HG03025 (cell line): Measurements from ENCODE around the gene FER.
"Not testable (repeated sequence)": the region's sequence is repeated elsewhere in the genome, so short reads cannot be mapped to it uniquely, and the experiment has no call there.

ENCODE experiments used
- ATAC-seq: cut with Tn5 transposase; IDR thresholded peaks from one replicate; pipeline ENCODE4 v1.9.1; 2021; ENCODE audit warnings: mild to moderate bottlenecking, moderate library complexity; ENCODE audit not compliant: unreplicated experiment, low FRiP score

FER gene

DNA sequence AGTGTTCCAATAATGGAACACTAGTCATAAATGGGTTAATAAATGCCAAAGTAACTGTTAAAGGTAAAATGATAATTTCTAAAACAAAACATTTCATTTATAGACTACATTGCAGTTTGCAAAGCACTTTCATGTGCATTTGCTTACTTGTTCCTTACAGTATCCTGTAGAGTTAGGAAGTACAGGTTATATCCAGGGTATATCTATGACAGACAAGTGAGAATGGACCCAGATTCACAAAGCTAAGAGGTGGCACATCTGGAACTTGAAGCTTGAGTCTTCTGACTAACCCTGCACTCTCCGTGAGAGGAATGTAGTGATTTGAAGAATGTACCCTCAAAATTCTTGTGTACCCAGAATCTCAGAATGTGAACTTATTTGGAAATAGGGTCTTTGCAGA, 121.4 kb downstream of the FER start:
- no peak for ATAC-seq

DNA sequence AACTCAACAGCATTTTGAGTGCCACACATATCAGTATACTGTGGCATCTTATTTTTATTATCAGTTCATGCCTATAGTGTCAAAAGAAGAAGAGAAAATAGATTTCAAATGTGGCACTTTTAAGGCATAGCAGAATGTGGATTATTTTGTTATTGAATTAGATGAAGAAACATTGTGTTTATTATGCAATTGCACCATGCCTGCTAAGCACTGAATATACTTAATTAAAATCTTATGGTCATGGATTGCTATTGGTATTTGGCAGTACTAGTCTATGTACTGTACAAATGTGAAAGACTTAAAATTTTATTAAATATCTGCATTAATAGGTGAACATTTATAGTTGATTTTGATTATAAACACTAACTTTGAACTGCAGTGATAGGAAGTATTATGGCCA, 128.8 kb downstream of the FER start:
- ATAC-seq, result no peak

DNA sequence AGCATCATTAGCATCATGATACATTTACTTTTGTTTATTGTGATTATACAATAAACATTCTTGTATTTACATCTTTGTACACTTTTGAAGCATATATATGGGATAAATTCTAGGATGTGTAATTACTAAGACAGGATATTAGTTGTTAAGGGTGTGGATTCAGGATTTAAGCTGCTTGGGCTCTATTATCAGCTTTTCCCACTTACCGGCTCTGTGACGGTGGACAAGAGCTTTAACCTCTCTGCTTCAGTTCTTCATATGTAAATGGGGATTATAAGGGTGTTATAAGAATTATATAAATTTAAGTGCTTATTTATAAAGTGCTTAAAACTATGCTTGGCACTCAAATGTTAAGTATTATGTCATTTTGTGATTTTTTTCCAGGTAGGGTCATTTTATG, 131.1 kb downstream of the FER start:
- no peak for ATAC-seq

DNA sequence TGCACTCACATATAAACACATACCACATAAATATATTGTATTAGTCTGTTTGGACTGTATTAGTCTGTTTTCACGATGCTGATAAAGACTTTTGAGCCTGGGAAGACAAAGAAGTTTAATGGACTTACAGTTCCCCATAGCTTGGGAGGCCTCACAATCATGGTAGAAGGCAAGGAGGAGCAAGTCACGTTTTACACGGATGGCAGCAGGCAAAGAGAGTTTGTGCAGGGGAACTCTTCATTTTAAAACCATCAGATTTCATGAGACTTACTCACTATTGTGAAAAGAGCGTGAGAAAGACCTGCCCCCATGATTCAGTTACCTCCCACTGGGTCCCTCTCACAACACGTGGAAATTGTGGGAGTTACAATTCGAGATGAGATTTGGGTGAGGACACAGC, 133.4 kb downstream of the FER start:
- no peak for ATAC-seq

DNA sequence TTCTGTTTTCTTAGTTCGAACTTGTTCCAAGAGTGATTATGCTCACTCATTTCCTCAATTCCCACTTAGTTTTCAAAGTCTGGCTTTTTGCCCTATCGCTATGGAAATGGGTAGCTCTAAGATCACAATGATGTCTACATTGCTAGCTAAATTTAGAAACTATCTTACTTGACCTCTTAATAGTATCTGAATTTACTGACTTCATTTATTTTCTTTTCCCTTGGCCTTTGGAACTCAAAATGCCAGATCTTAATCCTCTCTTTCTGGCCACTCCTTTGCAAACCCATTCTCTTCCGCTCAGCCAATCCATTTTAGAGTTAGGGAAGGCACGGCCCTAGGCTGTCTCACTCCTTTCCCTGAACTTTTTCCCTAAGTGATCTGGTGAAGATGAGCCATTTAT, 137.0 kb downstream of the FER start:
- no peak for ATAC-seq

- ATAC-seq, result no peak
These were observed 150.6 kb downstream of the FER start for GRCh38 chr5:108898257-108898656.

- no peak for ATAC-seq
These were observed 151.0 kb downstream of the FER start for GRCh38 chr5:108898707-108899106.

- ATAC-seq, result not testable (repeated sequence)
These were observed 151.5 kb downstream of the FER start for GRCh38 chr5:108899244-108899643.

DNA sequence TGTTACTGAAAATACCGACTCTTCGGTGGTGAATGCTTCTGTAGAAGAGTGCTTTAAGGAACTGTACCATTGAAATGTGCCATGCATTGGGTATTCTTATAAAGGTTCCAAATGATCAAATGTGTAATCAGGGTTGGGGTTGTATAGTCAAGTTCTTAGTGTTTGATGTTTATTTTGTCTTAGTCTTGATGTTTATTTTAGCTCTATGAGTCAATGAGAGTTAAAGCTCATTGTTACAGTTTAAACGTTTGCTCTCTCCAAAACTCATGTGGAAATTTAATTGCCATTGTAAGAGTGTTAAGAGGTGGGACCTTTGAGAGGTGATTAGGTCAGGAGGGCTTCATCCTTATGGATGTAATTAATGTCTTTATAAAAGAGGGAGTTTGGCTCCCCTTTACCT, 153.0 kb downstream of the FER start:
- no peak for ATAC-seq

GRCh38 chr5:108905805-108906204, 158.1 kb downstream of the FER start:
- ATAC-seq, result no peak

DNA sequence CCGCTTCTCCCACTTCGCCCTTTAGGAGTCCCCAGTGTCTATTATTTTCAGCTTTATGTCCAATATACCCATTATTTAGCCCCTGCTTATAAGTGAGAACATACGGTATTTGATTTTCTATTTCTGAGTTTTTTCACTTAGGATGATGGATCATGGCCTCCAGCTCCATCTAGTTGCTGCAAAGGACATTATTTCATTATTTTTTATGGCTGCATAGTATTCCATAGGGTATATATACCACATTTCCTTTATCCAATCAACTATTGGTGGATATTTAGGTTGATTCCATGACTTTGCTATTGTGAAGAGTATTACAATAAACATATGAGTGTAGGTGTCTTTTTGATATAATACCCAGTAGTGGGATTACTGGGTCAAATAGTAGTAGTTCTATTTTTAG, 162.9 kb downstream of the FER start:
- ATAC-seq, result no peak

- ATAC-seq, result no peak
These were observed 163.4 kb downstream of the FER start for GRCh38 chr5:108911055-108911454.

DNA sequence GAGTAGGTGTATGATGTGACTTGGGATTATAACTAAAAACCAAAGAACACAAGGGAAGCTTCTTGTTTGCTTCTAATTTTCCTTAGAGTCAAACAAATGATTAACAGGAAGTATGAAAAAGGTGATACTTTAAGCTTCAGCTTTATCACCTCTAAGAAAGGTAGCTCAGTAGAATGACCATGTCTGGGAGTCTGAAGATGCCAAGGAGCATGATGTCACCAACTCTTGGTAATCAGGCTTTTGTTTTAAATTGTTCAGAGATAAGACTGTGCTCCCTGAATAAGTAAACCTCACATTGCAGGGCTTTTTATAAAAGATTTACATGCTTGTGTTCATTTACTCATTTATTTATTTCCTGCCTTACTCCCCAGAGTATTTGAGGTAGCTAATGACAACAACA, 169.9 kb downstream of the FER start:
- ATAC-seq, result no peak

DNA sequence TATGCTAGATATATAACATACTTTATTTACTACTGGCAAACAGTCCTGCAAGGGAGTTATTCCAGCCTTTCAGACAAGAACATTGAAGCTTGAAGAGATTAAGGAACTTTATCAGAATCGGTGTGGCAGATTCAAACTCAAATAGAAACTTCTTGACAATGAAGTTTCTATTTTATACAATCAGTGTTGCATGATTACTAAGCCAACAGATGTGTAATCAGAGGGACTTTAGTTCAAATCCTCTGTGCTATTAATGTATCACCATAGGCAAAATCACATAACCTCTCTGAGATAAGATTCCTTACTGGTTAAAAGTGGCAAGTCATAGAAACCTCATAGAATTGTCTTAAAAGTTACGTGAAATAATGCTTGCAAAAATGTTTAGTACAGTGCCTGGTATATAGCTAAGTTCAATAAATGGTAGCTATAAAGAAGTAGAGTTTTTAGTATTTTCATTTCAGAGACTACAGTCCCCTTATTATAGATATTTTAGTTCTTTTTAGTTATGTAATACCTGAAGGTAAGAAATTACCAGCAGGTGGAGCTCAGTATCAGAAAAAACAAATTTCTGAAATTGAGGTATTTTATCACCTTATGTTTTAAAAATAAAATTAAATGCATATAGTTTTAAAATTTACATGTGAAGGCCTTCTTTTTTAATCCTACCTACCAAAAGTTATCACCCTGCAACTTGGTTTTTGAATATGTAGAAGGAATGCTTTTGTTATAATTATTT, 172.1 kb downstream of the FER start:
- ATAC-seq, result no peak

- ATAC-seq, result no peak
These were observed 176.8 kb downstream of the FER start for GRCh38 chr5:108924457-108924961.

DNA sequence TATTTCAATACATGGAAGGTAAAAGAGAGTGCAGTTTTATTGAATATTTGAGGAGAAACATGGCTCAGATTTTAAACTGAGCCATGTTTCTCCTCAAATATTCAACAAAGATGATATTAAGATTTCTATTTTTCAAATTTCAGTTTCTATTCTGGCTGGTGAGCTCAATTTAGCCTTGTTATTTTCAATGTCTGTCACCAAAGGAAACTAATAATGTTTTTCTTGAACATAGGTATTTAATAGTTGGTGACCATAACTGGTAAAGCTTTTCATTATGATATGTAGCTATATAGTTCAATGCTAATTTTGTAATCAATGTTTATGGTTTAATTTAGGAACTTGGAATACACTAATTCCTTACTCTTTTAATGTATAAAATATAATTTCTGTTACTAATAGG, 177.4 kb downstream of the FER start:
- no peak for ATAC-seq

GRCh38 chr5:108930107-108930506, 182.4 kb downstream of the FER start:
- ATAC-seq, result no peak

DNA sequence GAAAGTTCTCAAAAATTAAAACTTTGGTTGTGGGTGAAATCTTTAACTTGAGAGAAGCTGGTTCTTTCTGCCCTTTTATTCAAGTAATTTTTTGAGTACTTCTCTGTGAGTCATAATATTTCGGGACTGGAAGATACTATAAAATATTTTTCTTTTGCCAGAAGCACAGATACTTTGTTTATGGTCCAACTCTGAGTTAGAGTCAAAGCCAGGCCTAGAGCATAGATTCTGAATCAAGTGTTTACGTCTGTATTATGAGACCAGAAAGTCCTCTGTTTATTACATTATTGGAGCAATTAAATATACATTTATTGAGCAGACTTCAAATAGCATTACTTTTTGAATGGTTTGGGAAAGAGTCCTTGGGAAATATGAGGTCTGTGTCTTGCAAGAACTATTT, 187.9 kb downstream of the FER start:
- ATAC-seq, result no peak

DNA sequence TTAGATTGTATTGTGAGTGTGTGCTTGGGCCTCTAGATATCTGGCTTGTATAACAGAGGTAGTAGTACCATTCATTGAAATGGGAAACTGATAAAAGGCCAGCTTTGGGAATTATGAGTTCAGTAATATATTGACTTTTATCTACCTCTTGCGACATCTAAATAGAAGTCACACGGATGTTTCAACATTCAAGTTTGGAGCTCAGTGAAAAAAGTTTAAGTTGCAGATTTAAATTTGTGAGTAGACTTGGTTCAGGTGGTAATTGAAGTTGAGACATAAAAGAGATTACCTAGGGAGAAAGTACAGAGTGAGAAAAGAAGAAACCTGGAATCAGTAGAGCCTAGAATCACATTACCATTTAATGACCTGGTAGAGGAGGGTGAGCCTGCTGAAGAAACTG, 189.5 kb downstream of the FER start:
- no peak for ATAC-seq

DNA sequence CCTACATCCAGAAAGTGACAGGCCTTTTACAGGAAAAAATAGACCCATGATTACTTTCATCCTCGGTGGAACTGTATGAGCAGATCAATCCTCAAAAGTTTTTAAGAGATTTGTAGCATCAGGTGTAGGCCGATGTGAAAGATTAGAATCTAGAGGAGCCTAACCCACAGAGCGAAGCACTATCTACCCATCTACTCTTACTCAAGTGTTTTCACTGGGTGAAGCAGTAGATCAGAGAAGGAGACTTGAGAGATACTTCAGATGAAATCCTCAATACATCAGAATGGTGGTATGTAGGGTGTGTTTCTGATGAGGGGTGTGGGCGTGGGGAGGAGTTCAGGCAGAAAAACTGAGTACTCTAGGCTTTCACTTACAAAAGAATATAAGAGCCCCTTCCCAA, 192.8 kb downstream of the FER start:
- no peak for ATAC-seq

DNA sequence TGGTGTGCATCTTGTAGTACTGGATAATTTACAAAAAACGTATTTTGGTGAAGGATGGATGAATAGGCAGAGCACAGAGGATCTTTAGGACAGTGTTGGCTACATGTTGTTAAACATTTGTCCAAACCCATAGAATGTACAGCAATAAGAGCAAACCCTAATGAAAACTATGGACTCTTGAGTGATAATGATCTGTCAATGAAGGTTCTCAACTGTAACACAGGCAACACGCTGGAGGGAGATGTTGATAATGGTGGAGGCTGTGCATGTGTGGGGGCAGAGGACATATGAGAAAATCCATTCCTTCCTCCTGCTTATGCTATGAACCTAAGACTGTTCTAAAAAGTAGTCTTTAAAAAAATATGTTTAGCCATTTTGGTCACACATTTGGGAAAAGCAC, 194.0 kb downstream of the FER start:
- ATAC-seq, result no peak

DNA sequence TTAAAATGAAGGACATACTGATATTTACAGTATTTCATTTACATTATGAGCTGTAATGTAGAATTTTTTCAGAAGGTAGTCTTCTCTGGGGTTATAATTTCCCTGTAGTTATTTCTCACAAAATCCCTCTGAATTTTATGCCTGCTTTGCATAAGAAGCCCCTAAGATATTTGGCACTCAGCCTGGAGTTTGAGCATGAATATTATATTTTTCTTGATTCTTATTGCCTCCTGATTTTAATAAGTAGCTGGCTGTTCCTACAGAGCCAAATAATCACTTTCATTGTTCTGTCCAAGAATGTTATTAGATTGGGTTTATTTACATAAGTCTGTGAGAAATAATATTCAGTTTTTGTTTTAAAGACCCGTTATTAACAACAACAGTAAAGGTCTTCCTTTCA, 195.0 kb downstream of the FER start:
- ATAC-seq, result no peak

GRCh38 chr5:108945094-108945493, 197.4 kb downstream of the FER start:
- no peak for ATAC-seq
